Sigmoid colon (tissue), 4 donors: ENCODE measurements around the gene KIAA1217.

ENCODE experiments used
- EP300 ChIP-seq, 4 donors: sonication (generic); formaldehyde crosslinking; IDR thresholded peaks; one replicate each; pipeline ENCODE4 v1.6.1; 2017; ENCODE audit warnings: antibody characterized with exemption in 4 of 4
- POLR2A ChIP-seq, 2 donors: fragments of 450-650 bp; IDR thresholded peaks; one replicate each; pipeline ENCODE4 v1.6.1; 2016; ENCODE audit warnings: antibody characterized with exemption in 2 of 2, mild to moderate bottlenecking in 2 of 2, moderate library complexity in 2 of 2
- POLR2AphosphoS5 ChIP-seq, 4 donors: sonication (generic); formaldehyde crosslinking; IDR thresholded peaks; one replicate each; pipeline ENCODE4 v1.6.1; 2017; ENCODE audit warnings: antibody characterized with exemption in 4 of 4
- TF ChIP-seq, protein P1 (sequence below), 4 experiments: fragments of 450-650 bp in 3 of 4; fragments of 200-600 bp in 1 of 4; IDR thresholded peaks; one replicate each; pipeline ENCODE4 v1.5.1; 2016 to 2019; ENCODE audit warnings: antibody characterized with exemption in 4 of 4, mild to moderate bottlenecking in 3 of 4, moderate library complexity in 2 of 4

DNA sequence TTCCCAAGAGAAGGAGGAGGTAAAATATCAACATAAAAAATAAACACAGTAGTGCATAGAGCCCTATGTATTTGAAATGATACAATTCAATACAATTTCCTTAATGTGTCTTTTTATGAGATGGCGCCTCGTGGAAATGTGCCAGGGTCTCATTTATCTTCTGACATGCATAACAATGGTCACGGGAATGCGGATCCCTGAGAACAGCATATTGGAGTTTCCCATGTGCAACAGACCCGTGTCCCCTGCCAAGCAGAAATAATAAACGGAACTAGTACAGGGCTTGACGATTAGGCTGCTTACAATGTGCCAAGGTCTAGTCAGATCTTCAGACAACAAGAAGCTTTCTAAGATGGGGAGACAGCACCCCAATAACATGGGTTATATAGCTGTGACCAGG, 296.8 kb downstream of the KIAA1217 start:
- TF ChIP-seq POLR2A (IDR thresholded peaks at IDR 0.05) (no peak), EP300 (IDR thresholded peaks at IDR 0.05) (no peak), POLR2AphosphoS5 (IDR thresholded peaks at IDR 0.05) (no peak)
- TF ChIP-seq, protein P1, sequence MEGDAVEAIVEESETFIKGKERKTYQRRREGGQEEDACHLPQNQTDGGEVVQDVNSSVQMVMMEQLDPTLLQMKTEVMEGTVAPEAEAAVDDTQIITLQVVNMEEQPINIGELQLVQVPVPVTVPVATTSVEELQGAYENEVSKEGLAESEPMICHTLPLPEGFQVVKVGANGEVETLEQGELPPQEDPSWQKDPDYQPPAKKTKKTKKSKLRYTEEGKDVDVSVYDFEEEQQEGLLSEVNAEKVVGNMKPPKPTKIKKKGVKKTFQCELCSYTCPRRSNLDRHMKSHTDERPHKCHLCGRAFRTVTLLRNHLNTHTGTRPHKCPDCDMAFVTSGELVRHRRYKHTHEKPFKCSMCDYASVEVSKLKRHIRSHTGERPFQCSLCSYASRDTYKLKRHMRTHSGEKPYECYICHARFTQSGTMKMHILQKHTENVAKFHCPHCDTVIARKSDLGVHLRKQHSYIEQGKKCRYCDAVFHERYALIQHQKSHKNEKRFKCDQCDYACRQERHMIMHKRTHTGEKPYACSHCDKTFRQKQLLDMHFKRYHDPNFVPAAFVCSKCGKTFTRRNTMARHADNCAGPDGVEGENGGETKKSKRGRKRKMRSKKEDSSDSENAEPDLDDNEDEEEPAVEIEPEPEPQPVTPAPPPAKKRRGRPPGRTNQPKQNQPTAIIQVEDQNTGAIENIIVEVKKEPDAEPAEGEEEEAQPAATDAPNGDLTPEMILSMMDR (IDR thresholded peaks at IDR 0.05), result no peak
